Peyer's patch (tissue), 4 donors: ENCODE results near the gene BOLA1. TPM values are rescaled to one million over a fixed set of nuclear protein-coding genes. Genes with fewer than 3 reads are reported as not detected.
"Not testable (repeated sequence)": the region's sequence is repeated elsewhere in the genome, so short reads cannot be mapped to it uniquely, and the experiment has no call there.

ENCODE experiments used
- DNase-seq, 3 donors: peaks; one replicate each; pipeline ENCODE4 v3.0.0-alpha.2; 2017 to 2019
- H3K27ac ChIP-seq, 4 donors: fragments of 200-600 bp; sonication (generic); one replicate each; pipeline ENCODE4 v1.5.1; 2016 to 2019
- H3K27me3 ChIP-seq, 2 donors: fragments of 200-600 bp; sonication (generic); one replicate each; pipeline ENCODE4 v1.5.1; 2019
- H3K36me3 ChIP-seq, 3 donors: fragments of 200-600 bp; sonication (generic); one replicate each; pipeline ENCODE4 v1.5.1; 2016 to 2019
- H3K4me1 ChIP-seq, 4 donors: fragments of 200-600 bp; sonication (generic); one replicate each; pipeline ENCODE4 v1.5.1; 2016 to 2019
- H3K4me3 ChIP-seq, 4 donors: fragments of 200-600 bp; sonication (generic); 1 replicate in 3 of 4; 2 replicates in 1 of 4; pipeline ENCODE4 v1.5.1; 2016 to 2019; ENCODE audit warnings: mild to moderate bottlenecking in 1 of 4
- H3K9me3 ChIP-seq, 4 donors: fragments of 200-600 bp; sonication (generic); one replicate each; pipeline ENCODE4 v1.5.1; 2016 to 2019; ENCODE audit warnings: mild to moderate bottlenecking in 1 of 4
- POLR2A ChIP-seq, 2 donors: fragments of 450-650 bp; IDR thresholded peaks; one replicate each; pipeline ENCODE4 v1.5.1; 2017; ENCODE audit warnings: antibody characterized with exemption in 2 of 2, mild to moderate bottlenecking in 2 of 2, moderate library complexity in 2 of 2
- total RNA-seq, 4 donors: library from RNA; depleted of rRNA; stranded (reverse); fragments of >200 nt; gene quantifications; one replicate each; pipeline ENCODE4 v1.1.0, GENCODE V29; 2016
- TF ChIP-seq, protein P1 (sequence below), 6 experiments: fragments of 450-650 bp in 4 of 6; fragments of 200-600 bp in 2 of 6; sonication (generic) in 1 of 6; IDR thresholded peaks; one replicate each; pipeline ENCODE4 v1.5.1; 2017 to 2019; ENCODE audit warnings: antibody characterized with exemption in 6 of 6, mild to moderate bottlenecking in 3 of 6, moderate library complexity in 1 of 6

BOLA1 gene
- total RNA-seq, 4 donors from 2014 or later, result 9.1 to 37.8 (median 22.1) TPM

DNA sequence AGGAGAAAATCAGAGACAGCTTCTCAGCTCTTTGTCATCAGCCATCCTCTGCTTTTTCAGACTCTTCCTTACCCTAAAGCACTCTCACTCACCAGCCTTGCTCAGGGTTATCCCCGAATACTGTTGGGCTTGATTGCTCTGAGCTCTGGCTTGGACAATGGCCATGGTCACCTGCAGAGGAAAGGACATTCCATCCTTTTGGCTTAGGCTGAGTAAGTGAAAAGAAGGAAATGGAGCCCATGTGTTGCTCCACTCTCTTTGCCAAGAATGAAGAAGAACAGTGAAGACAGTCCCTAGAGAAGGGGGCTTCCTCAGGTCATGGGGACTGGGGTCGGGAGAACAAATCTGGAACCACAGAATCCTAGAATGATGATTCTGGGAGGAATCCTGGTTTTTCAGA, 35.0 kb downstream of the BOLA1 start:
- Histone ChIP-seq H3K9me3 (no peaks in the 10 kb centered on the region), H3K4me3 (peak overlapping the region in 2 of 4 donors; percentile 66 to 75), H3K4me1 (peaks cover 0 to 51% (median 7%) of the 10 kb centered on the region in 4 donors), H3K27ac (peak overlapping the region in 1 of 4 donors; percentile 94), H3K27me3 (no peaks in the 10 kb centered on the region), H3K36me3 (peaks cover 0 to 32% (median 0%) of the 10 kb centered on the region in 3 donors)
- DNase-seq, result no peak
- no peak for TF ChIP-seq POLR2A (IDR thresholded peaks at IDR 0.05)
- TF ChIP-seq, protein P1, sequence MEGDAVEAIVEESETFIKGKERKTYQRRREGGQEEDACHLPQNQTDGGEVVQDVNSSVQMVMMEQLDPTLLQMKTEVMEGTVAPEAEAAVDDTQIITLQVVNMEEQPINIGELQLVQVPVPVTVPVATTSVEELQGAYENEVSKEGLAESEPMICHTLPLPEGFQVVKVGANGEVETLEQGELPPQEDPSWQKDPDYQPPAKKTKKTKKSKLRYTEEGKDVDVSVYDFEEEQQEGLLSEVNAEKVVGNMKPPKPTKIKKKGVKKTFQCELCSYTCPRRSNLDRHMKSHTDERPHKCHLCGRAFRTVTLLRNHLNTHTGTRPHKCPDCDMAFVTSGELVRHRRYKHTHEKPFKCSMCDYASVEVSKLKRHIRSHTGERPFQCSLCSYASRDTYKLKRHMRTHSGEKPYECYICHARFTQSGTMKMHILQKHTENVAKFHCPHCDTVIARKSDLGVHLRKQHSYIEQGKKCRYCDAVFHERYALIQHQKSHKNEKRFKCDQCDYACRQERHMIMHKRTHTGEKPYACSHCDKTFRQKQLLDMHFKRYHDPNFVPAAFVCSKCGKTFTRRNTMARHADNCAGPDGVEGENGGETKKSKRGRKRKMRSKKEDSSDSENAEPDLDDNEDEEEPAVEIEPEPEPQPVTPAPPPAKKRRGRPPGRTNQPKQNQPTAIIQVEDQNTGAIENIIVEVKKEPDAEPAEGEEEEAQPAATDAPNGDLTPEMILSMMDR (IDR thresholded peaks at IDR 0.05), result no peak

DNA sequence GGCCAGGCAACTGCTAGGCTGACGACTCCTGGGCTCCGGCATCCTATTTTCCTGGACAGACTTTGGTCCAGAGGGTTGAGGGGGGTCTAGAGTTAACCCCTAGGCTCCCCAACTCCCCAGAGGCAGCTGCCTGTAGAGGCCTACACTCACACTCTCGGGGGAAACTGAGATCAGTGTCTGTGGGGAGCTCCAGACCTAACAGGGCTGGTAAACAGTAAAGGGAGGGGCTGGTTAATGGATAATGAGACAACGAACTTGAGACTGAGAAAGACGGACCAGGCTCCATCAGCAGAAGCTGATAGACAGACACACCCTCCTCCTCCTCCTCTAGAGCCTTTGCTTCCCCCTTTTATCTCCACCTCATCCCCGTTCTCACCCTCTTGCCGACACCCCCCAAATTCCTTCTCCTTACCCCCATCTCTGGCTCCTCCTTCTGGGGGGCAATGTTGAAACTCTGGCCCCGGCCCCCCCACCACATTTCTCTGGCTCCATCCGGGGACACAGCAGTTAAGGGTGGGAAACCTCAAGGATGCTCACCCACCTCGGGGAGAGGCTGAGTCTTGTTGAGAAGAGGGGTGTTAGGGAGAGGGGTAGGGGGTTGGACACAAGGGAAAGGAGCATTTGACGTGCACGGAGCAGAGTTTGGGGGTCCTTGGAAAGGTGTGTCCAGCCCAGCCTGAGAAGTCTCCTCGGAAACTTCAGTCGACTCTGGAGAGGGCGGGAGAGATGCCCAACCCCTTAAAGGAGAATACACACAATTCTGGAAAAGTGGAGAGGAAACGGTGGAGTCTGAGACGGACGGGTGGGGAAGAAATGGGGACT, 37.0 kb downstream of the BOLA1 start, which contains the start of gene MTMR11:
Gene MTMR11 (minus strand): TSS at position 710 of the 822 bp plus-strand sequence. CDS start 232 bp downstream, at position 478.
- Histone ChIP-seq H3K9me3 (no peaks in the 10 kb centered on the region), H3K36me3 (peaks cover 0 to 13% (median 0%) of the 10 kb centered on the region in 3 donors), H3K27me3 (no peaks in the 10 kb centered on the region), H3K4me1 (peaks cover 0 to 49% (median 8%) of the 10 kb centered on the region in 4 donors), H3K4me3 (peak within 1 kb of the TSS; percentile 24 to 75 (median 52)), H3K27ac (peak within 1 kb of the TSS; percentile 10 to 94 (median 70))
- peak in 2 of 3 donors; percentile 74 to 75 for DNase-seq
- peak; percentile 76 to 85 for TF ChIP-seq POLR2A (IDR thresholded peaks at IDR 0.05)
- TF ChIP-seq, protein P1 (IDR thresholded peaks at IDR 0.05), result no peak

DNA sequence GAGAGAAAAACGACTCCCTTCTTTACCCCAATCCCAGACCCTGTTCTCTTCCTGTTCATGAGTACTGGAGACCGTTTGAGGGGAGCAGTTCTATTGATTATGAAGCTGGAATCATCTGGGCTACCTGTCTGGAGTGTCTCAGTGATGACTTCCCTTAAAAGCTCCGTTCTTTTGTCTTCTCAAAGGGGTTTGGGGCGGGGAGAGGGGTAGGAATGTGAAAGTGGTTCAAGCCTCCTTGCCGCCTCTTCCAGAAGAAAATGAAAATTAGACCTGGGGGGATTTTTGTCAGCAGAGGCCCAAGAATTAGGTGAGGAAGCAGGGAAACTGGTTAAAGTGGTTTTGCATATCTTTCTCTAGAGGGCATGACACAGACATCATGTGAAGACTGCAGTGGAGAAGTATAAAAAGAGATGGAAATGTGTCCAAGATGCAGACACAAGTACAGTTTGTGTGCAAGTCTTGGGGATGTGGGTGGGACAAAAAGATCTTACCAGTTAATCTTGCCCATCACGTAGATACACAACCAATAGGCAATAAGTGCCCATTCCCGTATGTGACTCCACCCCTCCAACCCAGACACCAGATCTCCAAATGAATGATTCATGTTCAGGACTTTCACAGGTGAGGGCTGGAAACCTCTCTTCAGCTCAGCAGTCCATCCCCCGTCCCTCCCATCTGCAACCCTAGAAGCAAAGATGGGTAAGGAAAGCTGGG, 37.8 kb downstream of the BOLA1 start:
- peak in 1 of 3 donors; percentile 72 for DNase-seq
- H3K36me3 ChIP-seq, result peaks cover 0 to 6% (median 0%) of the 10 kb centered on the region in 3 donors
- peak overlapping the region; percentile 1 to 94 (median 70) for H3K27ac ChIP-seq
- peaks cover 0 to 42% (median 8%) of the 10 kb centered on the region in 4 donors for H3K4me1 ChIP-seq
- no peaks in the 10 kb centered on the region for H3K9me3 ChIP-seq
- peak overlapping the region; percentile 24 to 75 (median 52) for H3K4me3 ChIP-seq
- TF ChIP-seq POLR2A (IDR thresholded peaks at IDR 0.05), result peak; percentile 68 to 87
- TF ChIP-seq, protein P1 (IDR thresholded peaks at IDR 0.05), result no peak
- no peaks in the 10 kb centered on the region for H3K27me3 ChIP-seq

DNA sequence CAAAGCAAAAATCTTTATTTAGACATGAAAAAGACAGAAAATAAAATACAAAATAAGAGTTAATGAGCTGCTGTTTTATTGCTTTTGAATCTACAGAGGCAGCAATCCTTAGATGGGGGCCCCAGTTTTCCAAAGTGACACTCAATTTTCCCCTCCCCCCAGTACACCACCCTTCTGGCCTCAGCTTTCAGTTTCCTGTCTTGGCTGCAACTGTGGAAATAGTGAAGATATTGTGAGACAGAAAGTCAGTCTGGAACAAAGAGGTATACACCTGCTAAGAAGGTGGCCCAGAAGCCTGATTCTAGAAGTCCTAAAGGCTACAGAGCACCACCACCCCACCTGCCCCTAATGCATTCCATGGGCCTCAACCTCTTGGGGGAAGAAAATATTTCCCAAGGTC, 38.4 kb downstream of the BOLA1 start:
- Histone ChIP-seq H3K4me3 (peak overlapping the region in 1 of 4 donors; percentile 66), H3K36me3 (peaks cover 0 to 6% (median 0%) of the 10 kb centered on the region in 3 donors), H3K27ac (peak overlapping the region; percentile 1 to 94 (median 70)), H3K4me1 (peaks cover 0 to 42% (median 8%) of the 10 kb centered on the region in 4 donors), H3K9me3 (no peaks in the 10 kb centered on the region), H3K27me3 (no peaks in the 10 kb centered on the region)
- no peak for DNase-seq
- TF ChIP-seq, protein P1 (IDR thresholded peaks at IDR 0.05), result no peak
- no peak for TF ChIP-seq POLR2A (IDR thresholded peaks at IDR 0.05)

DNA sequence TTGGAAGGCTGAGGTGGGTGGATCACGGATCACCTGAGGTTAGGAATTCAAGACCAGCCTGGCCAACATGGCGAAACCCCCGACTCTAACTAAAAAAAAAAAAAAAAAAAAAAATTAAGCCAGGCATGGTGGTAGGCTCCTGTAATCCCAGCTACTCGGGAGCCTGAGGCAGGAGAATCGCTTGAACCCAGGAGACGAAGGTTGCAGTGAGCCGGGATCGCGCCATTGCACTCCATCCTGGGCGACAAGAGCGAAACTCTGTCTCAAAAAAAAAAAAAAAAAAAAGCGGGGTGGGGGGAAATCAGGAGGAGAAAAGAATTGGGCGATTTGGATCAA, 39.3 kb downstream of the BOLA1 start:
- H3K27me3 ChIP-seq, H3K36me3 ChIP-seq, DNase-seq, H3K9me3 ChIP-seq: not testable (repeated sequence)
- Histone ChIP-seq H3K4me3 (peak overlapping the region in 2 of 4 donors; percentile 36 to 40), H3K27ac (peak overlapping the region; percentile 17 to 94 (median 70)), H3K4me1 (peaks cover 0 to 36% (median 8%) of the 10 kb centered on the region in 4 donors)
